Caco-2 (cell line): ENCODE results near the gene ST3GAL3. TPM values are rescaled to one million over a fixed set of nuclear protein-coding genes. Genes with fewer than 3 reads are reported as not detected.

Source experiments
- BruUV-seq: library from RNA; stranded (reverse); fragments of 400-500 nt; replicated peaks from 2 replicates; lab custom pipeline; 2021; lab: Mats Ljungman, UMichigan
- CTCF ChIA-PET: fragments of 300-600 bp; sonication (Branson Sonifier 250); formaldehyde crosslinking; loops from one replicate; lab custom pipeline; 2022; ENCODE audit warnings: antibody characterized with exemption; lab: Charles Lee
- POLR2A ChIA-PET: fragments of 300-600 bp; sonication (Branson Sonifier 250); formaldehyde crosslinking; loops from one replicate; lab custom pipeline; 2022; ENCODE audit warnings: antibody characterized with exemption; lab: Charles Lee
- DNase-seq, 2 experiments: peaks; one replicate each; pipeline versions ENCODE4 v3.0.0 to v3.0.0-alpha.2; 2020 to 2022
- H3K27me3 ChIP-seq: replicated peaks from 2 replicates; pipeline ENCODE4 v1.6.0; 2011; ENCODE audit warnings: low read length; ENCODE audit not compliant: control insufficient read depth, insufficient read depth
- H3K36me3 ChIP-seq: 2 replicates; pipeline ENCODE4 v1.5.1; 2011; ENCODE audit warnings: low read length; ENCODE audit not compliant: control insufficient read depth, insufficient read depth
- H3K4me1 ChIP-seq: fragments of 250-450 bp; sonication (Bioruptor Pico); 2 replicates; pipeline ENCODE4 v1.5.1; 2020; ENCODE audit warnings: mild to moderate bottlenecking
- H3K4me3 ChIP-seq: 2 replicates; pipeline ENCODE4 v1.5.1; 2011; ENCODE audit warnings: low read depth, mild to moderate bottlenecking, control low read depth, low read length
- H3K9me3 ChIP-seq: fragments of 250-450 bp; sonication (Bioruptor Pico); 2 replicates; pipeline ENCODE4 v1.5.1; 2020; ENCODE audit warnings: mild to moderate bottlenecking, moderate library complexity
- H3K27ac Mint-ChIP-seq: one replicate; pipeline ENCODE4 v1.8.0; 2022; ENCODE audit warnings: mixed read lengths; ENCODE audit not compliant: unreplicated experiment
- H3K27me3 Mint-ChIP-seq: one replicate; pipeline ENCODE4 v1.8.0; 2022; ENCODE audit warnings: mixed read lengths; ENCODE audit not compliant: insufficient read depth, unreplicated experiment
- H3K36me3 Mint-ChIP-seq: one replicate; pipeline ENCODE4 v1.8.0; 2022; ENCODE audit warnings: mild to moderate bottlenecking, mixed read lengths; ENCODE audit not compliant: insufficient read depth, unreplicated experiment
- H3K4me1 Mint-ChIP-seq: one replicate; pipeline ENCODE4 v1.8.0; 2022; ENCODE audit warnings: low read depth, mixed read lengths; ENCODE audit not compliant: unreplicated experiment
- H3K4me3 Mint-ChIP-seq: one replicate; pipeline ENCODE4 v1.8.0; 2022; ENCODE audit warnings: mild to moderate bottlenecking, moderate library complexity, mixed read lengths; ENCODE audit not compliant: unreplicated experiment
- H3K9me3 Mint-ChIP-seq: one replicate; pipeline ENCODE4 v1.8.0; 2022; ENCODE audit warnings: mixed read lengths; ENCODE audit not compliant: unreplicated experiment
- intact Hi-C: fragments of 100-400 bp; cut with micrococcal nuclease; formaldehyde crosslinking; loops from one replicate; pipeline ENCODE4 v1.10.0; 2022; ENCODE audit not compliant: unreplicated experiment
- total RNA-seq: library from RNA; stranded (reverse); gene quantifications from 2 replicates; pipeline ENCODE4 v1.2.3, GENCODE V29; 2022
- TF ChIP-seq, protein P1 (sequence below), 2 experiments: fragments of 200-600 bp in 1 of 2; IDR thresholded peaks; 1 replicate in 1 of 2; 2 replicates in 1 of 2; pipeline versions ENCODE4 v1.5.1 to v1.8.0; 2011 to 2022; ENCODE audit warnings: antibody characterized with exemption in 1 of 2, control low read depth in 1 of 2, inconsistent platforms in 1 of 2, low read depth in 1 of 2, low read length in 1 of 2, mild to moderate bottlenecking in 1 of 2, moderate library complexity in 1 of 2; ENCODE audit not compliant: insufficient read depth in 1 of 2, severe bottlenecking in 1 of 2, unreplicated experiment in 1 of 2

The ST3GAL3 gene
- total RNA-seq, 1 experiment from 2014 or later = 5.6 TPM

DNA sequence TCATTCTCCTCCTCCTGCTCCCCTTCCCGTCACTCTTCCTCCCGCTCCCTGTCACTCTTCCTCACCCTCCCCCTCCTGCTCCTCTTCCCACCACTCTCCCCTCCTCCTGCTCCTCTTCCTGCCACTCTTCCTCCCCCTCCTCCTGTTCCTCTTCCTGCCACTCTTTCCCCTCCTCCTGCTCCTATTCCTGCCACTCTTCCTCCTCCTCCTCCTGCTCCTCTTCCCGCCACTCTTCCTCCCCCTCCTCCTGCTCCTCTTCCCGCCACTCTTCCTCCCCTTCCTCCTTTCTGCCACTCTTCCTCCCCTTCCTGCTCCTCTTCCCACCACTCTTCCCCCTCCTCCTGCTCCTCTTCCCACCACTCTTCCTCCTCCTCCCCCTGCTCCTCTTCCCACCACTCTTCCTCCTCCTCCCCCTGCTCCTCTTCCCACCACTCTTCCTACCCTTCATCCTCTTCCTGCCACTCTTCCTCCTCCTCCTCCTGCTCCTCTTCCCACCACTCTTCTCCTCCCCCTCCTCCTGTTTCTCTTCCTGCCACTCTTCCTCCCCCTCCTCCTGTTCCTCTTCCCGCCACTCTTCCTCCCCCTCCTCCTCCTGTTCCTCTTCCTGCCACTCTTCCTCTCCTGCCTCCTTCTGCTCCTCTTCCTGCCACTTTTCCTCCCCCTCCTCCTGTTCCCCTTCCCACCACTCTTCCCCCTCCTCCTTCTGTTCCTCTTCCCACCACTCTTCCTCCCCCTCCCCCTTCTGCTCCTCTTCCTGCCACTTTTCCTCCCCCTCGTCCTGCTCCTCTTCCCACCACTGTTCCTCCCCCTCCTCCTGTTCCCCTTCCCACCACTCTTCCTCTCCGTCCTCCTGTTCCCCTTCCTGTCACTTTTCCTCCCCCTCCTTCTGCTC, 197.6 kb downstream of the ST3GAL3 start:
- no peak for DNase-seq
- POLR2A ChIA-PET = no interaction called here
- H3K9me3 ChIP-seq = no peaks in the 10 kb centered on the region
- Mint-ChIP-seq H3K27ac (no peak overlapping the region), H3K27me3 (peaks cover 14% of the 10 kb centered on the region), H3K9me3 (no peaks in the 10 kb centered on the region), H3K4me1 (no peaks in the 10 kb centered on the region), H3K36me3 (no peaks in the 10 kb centered on the region), H3K4me3 (no peak overlapping the region)
- intact Hi-C loops = loop anchor here (10.0 kb wide), 1 partner anchor 690 kb away; no protein-coding TSS in a partner anchor
- H3K4me3 ChIP-seq = no peak overlapping the region
- no peaks in the 10 kb centered on the region for H3K36me3 ChIP-seq
- TF ChIP-seq, protein P1, sequence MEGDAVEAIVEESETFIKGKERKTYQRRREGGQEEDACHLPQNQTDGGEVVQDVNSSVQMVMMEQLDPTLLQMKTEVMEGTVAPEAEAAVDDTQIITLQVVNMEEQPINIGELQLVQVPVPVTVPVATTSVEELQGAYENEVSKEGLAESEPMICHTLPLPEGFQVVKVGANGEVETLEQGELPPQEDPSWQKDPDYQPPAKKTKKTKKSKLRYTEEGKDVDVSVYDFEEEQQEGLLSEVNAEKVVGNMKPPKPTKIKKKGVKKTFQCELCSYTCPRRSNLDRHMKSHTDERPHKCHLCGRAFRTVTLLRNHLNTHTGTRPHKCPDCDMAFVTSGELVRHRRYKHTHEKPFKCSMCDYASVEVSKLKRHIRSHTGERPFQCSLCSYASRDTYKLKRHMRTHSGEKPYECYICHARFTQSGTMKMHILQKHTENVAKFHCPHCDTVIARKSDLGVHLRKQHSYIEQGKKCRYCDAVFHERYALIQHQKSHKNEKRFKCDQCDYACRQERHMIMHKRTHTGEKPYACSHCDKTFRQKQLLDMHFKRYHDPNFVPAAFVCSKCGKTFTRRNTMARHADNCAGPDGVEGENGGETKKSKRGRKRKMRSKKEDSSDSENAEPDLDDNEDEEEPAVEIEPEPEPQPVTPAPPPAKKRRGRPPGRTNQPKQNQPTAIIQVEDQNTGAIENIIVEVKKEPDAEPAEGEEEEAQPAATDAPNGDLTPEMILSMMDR (IDR thresholded peaks at IDR 0.05; ENCODE audit: insufficient read depth in 1 of 2, low read depth in 1 of 2, low read length in 1 of 2, severe bottlenecking in 1 of 2, unreplicated experiment in 1 of 2) = no peak
- no peaks in the 10 kb centered on the region for H3K4me1 ChIP-seq
- BruUV-seq = no TSS peak
- no peaks in the 10 kb centered on the region for H3K27me3 ChIP-seq
- CTCF ChIA-PET = interaction anchor here (0.7 kb wide), 1 partner anchor 88 kb away, joined by 4 read pairs; no protein-coding TSS in a partner anchor

DNA sequence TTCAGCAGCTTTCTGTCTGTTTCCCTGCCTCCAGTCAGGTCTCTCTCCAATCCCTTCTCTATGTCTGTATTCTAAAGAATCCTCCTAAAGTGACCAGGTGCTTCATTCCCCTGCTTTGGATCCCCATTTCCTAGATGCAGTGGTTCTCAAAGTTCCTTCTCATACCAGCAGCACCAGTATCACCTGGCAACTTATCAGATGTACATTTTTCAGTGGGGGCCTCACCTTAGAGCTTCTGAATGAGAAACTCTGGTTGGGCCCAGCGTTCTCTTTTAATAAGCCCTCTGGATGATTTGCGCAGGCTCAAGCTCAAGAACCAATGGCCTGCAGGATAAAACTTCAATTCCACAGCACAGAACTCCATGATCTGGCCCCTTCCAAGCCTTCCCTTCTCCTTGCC, 200.9 kb downstream of the ST3GAL3 start:
- no peaks in the 10 kb centered on the region for H3K36me3 Mint-ChIP-seq
- POLR2A ChIA-PET = no interaction called here
- H3K4me1 ChIP-seq = no peaks in the 10 kb centered on the region
- no peak for DNase-seq
- CTCF ChIA-PET = no interaction called here
- intact Hi-C loops = loop anchor here (10.0 kb wide), 1 partner anchor 687 kb away; no protein-coding TSS in a partner anchor
- H3K9me3 ChIP-seq = no peaks in the 10 kb centered on the region
- no TSS peak for BruUV-seq
- H3K4me3 Mint-ChIP-seq = no peak overlapping the region
- H3K4me3 ChIP-seq = no peak overlapping the region
- H3K27me3 ChIP-seq = no peaks in the 10 kb centered on the region
- no peak overlapping the region for H3K27ac Mint-ChIP-seq
- H3K27me3 Mint-ChIP-seq = peaks cover 14% of the 10 kb centered on the region
- TF ChIP-seq, protein P1 (IDR thresholded peaks at IDR 0.05; ENCODE audit: insufficient read depth in 1 of 2, low read depth in 1 of 2, low read length in 1 of 2, severe bottlenecking in 1 of 2, unreplicated experiment in 1 of 2) = no peak
- peaks cover 11% of the 10 kb centered on the region for H3K4me1 Mint-ChIP-seq
- no peaks in the 10 kb centered on the region for H3K36me3 ChIP-seq
- no peaks in the 10 kb centered on the region for H3K9me3 Mint-ChIP-seq

DNA sequence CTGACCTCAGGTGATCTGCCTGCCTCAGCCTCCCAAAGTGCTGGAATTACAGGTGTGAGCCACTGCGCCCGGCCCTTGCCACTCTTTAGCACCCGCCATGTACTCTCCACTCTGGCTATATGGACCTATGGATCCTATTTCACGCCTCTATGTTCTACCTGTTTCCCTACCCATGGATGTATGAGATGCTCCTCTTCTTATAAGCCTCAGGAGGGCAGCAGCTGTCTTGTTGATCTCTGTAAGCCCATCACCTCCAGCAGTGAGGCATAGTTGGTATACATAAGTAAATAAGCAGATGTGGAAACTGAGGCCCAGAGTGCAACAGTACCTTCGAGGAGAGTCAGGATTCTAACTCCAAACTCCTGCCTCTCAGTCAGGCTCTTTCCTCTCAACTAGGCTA, 201.5 kb downstream of the ST3GAL3 start:
- intact Hi-C loops = loop anchor here (10.0 kb wide), 1 partner anchor 686 kb away; no protein-coding TSS in a partner anchor
- POLR2A ChIA-PET = no interaction called here

More for the DNA sequence above, 201.5 kb downstream of the ST3GAL3 start:
- Mint-ChIP-seq H3K27me3 (peaks cover 14% of the 10 kb centered on the region), H3K4me1 (peaks cover 11% of the 10 kb centered on the region), H3K9me3 (no peaks in the 10 kb centered on the region), H3K4me3 (no peak overlapping the region), H3K27ac (no peak overlapping the region), H3K36me3 (no peaks in the 10 kb centered on the region)
- H3K36me3 ChIP-seq = no peaks in the 10 kb centered on the region
- no TSS peak for BruUV-seq
- no peaks in the 10 kb centered on the region for H3K4me1 ChIP-seq
- no peak overlapping the region for H3K4me3 ChIP-seq
- TF ChIP-seq, protein P1 (IDR thresholded peaks at IDR 0.05; ENCODE audit: insufficient read depth in 1 of 2, low read depth in 1 of 2, low read length in 1 of 2, severe bottlenecking in 1 of 2, unreplicated experiment in 1 of 2) = no peak
- no peaks in the 10 kb centered on the region for H3K9me3 ChIP-seq
- no peaks in the 10 kb centered on the region for H3K27me3 ChIP-seq
- DNase-seq = no peak
- CTCF ChIA-PET = no interaction called here
